Endothelial cell (in vitro differentiated cells): ENCODE measurements around the gene ARHGEF40. TPM values are rescaled to one million over a fixed set of nuclear protein-coding genes. Genes with fewer than 3 reads are reported as not detected.

Experiments used
- DNase-seq: peaks from one replicate; pipeline ENCODE4 v3.0.0; 2021; ENCODE audit warnings: low spot score
- H3K27ac Mint-ChIP-seq: one replicate; pipeline ENCODE4 v1.8.0; 2021; ENCODE audit warnings: mixed read lengths, inconsistent platforms; ENCODE audit not compliant: unreplicated experiment
- H3K27me3 Mint-ChIP-seq: one replicate; pipeline ENCODE4 v1.8.0; 2021; ENCODE audit warnings: mild to moderate bottlenecking, moderate library complexity, mixed read lengths, inconsistent platforms; ENCODE audit not compliant: unreplicated experiment
- H3K36me3 Mint-ChIP-seq: one replicate; pipeline ENCODE4 v1.8.0; 2021; ENCODE audit warnings: mild to moderate bottlenecking, low read depth, mixed read lengths, inconsistent platforms; ENCODE audit not compliant: unreplicated experiment
- H3K4me1 Mint-ChIP-seq: one replicate; pipeline ENCODE4 v1.8.0; 2021; ENCODE audit warnings: mild to moderate bottlenecking, mixed read lengths, inconsistent platforms; ENCODE audit not compliant: unreplicated experiment
- H3K4me3 Mint-ChIP-seq: one replicate; pipeline ENCODE4 v1.8.0; 2021; ENCODE audit warnings: mild to moderate bottlenecking, mixed read lengths, inconsistent platforms; ENCODE audit not compliant: unreplicated experiment
- H3K9me3 Mint-ChIP-seq: one replicate; pipeline ENCODE4 v1.8.0; 2021; ENCODE audit warnings: mixed read lengths, inconsistent platforms; ENCODE audit not compliant: unreplicated experiment
- total RNA-seq: library from RNA; stranded (reverse); fragmentation: NEBNext Ultra II Directional; extraction: Animal tissue kit (Norgen Biotek cat#: 25700); gene quantifications from one replicate; pipeline ENCODE4 v1.2.1, GENCODE V29; 2021; ENCODE audit not compliant: unreplicated experiment
- TF ChIP-seq, protein P1 (sequence below): fragments of 200-600 bp; sonication (generic); IDR thresholded peaks from one replicate; pipeline ENCODE4 v1.5.0; 2021; ENCODE audit warnings: antibody characterized with exemption; ENCODE audit not compliant: unreplicated experiment

The ARHGEF40 gene
- total RNA-seq, 1 donor from 2014 or later, result 12.5 TPM

DNA sequence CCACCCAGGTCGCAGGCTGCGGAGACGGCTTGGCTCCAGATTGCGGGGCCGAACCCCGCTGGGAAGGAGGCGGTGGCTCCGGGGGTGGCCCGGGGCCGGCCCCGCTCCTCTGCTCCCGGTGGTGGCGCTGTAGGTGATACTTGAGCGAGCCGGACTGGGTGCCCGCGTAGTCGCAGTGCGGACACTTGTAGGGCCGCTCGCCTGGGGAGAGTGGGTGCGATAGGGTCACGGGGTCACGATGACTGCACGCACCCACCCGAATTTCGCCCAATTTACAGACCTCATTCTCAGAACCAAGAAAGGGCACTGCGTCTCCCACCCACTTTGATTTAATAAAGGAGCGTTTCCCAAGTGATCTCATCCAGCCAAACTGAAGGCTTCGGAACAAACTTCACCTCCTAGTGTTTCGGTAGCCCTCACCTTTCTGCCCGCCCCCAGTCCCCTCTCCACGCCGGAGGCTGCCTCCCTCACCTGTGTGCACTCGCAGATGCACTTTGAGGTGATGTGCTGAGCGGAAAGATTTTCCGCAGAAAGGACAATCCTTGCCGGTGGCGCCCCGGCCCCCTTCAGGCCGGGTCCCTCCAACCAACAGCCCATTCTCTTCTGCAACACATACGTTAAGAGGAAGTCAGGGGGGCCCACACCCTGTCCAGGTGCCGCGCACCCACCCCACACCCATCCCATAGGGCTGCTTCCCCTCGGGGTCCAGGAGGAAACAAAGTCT is 21.0 kb downstream of the ARHGEF40 start:
- peak overlapping the region; percentile 42 for H3K27ac Mint-ChIP-seq
- H3K27me3 Mint-ChIP-seq, result peaks cover 18% of the 10 kb centered on the region
- TF ChIP-seq, protein P1, sequence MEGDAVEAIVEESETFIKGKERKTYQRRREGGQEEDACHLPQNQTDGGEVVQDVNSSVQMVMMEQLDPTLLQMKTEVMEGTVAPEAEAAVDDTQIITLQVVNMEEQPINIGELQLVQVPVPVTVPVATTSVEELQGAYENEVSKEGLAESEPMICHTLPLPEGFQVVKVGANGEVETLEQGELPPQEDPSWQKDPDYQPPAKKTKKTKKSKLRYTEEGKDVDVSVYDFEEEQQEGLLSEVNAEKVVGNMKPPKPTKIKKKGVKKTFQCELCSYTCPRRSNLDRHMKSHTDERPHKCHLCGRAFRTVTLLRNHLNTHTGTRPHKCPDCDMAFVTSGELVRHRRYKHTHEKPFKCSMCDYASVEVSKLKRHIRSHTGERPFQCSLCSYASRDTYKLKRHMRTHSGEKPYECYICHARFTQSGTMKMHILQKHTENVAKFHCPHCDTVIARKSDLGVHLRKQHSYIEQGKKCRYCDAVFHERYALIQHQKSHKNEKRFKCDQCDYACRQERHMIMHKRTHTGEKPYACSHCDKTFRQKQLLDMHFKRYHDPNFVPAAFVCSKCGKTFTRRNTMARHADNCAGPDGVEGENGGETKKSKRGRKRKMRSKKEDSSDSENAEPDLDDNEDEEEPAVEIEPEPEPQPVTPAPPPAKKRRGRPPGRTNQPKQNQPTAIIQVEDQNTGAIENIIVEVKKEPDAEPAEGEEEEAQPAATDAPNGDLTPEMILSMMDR, result no peak
- peaks cover 13% of the 10 kb centered on the region for H3K36me3 Mint-ChIP-seq
- DNase-seq, result no peak
- H3K9me3 Mint-ChIP-seq, result no peaks in the 10 kb centered on the region
- peak overlapping the region; percentile 85 for H3K4me3 Mint-ChIP-seq
- peaks cover 25% of the 10 kb centered on the region for H3K4me1 Mint-ChIP-seq

DNA sequence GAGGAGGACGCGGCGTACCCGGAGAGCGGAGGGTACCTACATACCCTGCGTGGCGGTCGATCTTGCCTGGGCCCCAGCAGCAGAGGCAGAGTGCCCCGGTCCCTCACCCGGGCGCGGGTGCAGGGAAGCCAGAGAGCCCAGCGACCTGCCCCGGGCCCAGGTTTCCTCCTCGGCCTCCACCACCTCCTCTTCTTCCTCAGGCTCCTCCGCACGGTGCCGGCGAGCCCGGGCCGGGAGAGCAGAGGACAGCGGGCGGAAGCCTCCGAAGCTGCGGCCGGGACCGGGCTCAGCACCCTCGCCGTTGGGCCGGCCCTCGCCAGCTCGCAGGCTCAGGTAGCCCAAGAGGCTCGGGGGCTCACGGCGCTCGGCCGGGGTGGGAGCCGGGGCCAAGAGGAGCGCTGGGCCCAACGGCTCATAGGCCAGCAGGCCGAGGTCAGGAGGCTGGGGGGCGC is 21.7 kb downstream of the ARHGEF40 start:
- TF ChIP-seq, protein P1, result no peak
- H3K36me3 Mint-ChIP-seq, result peaks cover 8% of the 10 kb centered on the region
- peaks cover 20% of the 10 kb centered on the region for H3K4me1 Mint-ChIP-seq
- peak overlapping the region; percentile 85 for H3K4me3 Mint-ChIP-seq
- H3K27me3 Mint-ChIP-seq, result peaks cover 14% of the 10 kb centered on the region
- H3K9me3 Mint-ChIP-seq, result no peaks in the 10 kb centered on the region
- DNase-seq, result no peak
- H3K27ac Mint-ChIP-seq, result no peak overlapping the region

DNA sequence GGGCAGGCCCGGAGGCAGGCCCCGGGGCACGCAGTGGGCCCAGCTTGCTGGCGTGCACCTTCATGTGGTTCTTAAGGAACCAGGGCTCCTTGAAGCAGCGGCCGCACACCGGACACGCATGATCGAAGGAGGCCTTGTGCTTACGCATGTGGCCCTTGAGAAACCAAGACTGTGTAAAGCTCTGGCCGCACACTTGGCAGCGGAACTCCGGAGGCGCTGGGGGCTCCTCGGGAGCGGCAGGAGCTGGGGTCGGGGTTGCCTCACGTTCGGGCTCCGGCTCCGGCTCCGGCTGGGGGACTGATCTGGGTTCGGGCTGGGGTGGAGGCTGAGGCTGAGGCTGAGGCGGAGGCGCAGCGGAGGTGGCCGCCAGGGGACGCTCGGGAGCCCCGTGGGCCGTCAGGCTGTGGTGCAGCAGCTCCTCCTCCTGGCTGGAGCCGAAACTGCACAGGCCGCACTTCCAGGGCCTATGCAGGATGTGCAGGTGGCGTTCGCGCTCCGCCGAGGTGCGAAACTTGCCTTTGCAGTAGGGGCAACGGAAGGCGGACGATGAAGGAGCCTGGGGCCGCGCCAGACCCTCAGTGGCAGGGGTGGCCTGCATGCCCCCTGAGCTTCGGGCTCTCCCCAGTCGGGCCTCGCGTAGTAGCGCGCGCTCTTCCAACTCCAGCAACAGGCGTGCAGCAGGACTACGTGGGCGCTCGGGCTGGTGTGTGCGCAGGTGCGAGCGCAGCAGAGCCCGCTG is 22.3 kb downstream of the ARHGEF40 start:
- H3K27me3 Mint-ChIP-seq, result peaks cover 12% of the 10 kb centered on the region
- H3K9me3 Mint-ChIP-seq, result no peaks in the 10 kb centered on the region
- no peak overlapping the region for H3K27ac Mint-ChIP-seq
- no peak overlapping the region for H3K4me3 Mint-ChIP-seq
- TF ChIP-seq, protein P1, result peak; percentile 99
- H3K36me3 Mint-ChIP-seq, result peaks cover 8% of the 10 kb centered on the region
- peaks cover 17% of the 10 kb centered on the region for H3K4me1 Mint-ChIP-seq
- DNase-seq, result peak; percentile 94

DNA sequence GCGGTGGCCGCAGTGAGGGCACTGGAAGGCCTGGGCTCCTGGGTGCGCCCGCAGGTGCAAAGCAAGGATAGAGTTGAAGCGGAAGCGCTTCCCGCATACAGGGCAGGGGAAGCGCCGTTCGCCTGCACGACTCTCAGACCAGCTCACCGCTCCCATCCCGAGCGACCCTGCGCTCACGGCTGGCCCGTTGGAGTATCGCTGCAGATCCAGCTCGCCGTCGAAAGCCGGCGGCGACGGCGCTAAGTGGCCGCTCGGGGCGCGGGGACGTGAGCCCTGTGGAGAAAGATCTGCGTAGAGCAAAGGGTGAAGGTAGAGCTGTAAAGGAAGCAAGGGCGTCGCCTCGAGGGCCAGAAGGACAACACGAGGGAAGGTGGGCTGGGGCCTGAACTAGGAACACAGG is 22.9 kb downstream of the ARHGEF40 start:
- H3K4me3 Mint-ChIP-seq, result no peak overlapping the region
- DNase-seq, result no peak
- H3K27ac Mint-ChIP-seq, result no peak overlapping the region
- peaks cover 8% of the 10 kb centered on the region for H3K36me3 Mint-ChIP-seq
- H3K27me3 Mint-ChIP-seq, result peaks cover 12% of the 10 kb centered on the region
- no peaks in the 10 kb centered on the region for H3K9me3 Mint-ChIP-seq
- TF ChIP-seq, protein P1, result no peak
- peaks cover 11% of the 10 kb centered on the region for H3K4me1 Mint-ChIP-seq
